IPS DF 6.9 (cell line): ENCODE results near the gene ZIM2.
"Not testable (repeated sequence)": the region's sequence is repeated elsewhere in the genome, so short reads cannot be mapped to it uniquely, and the experiment has no call there.

Experiments
- DNase-seq: peaks from one replicate; pipeline ENCODE4 v3.0.0-alpha.2; 2013; ENCODE audit warnings: low read depth, low spot score
- H3K27ac ChIP-seq: one replicate; pipeline ENCODE4 v1.5.1; 2013; ENCODE audit warnings: low read length, control low read depth
- H3K27me3 ChIP-seq: 2 replicates; pipeline ENCODE4 v1.6.1; 2013; ENCODE audit warnings: mild to moderate bottlenecking, low read length; ENCODE audit not compliant: control insufficient read depth, insufficient read depth
- H3K36me3 ChIP-seq: 2 replicates; pipeline ENCODE4 v1.6.1; 2013; ENCODE audit warnings: low read length; ENCODE audit not compliant: control insufficient read depth, insufficient read depth
- H3K4me1 ChIP-seq: 2 replicates; pipeline ENCODE4 v1.6.1; 2013; ENCODE audit warnings: low read length; ENCODE audit not compliant: control insufficient read depth, insufficient read depth
- H3K4me3 ChIP-seq: 2 replicates; pipeline ENCODE4 v1.5.1; 2013; ENCODE audit warnings: mild to moderate bottlenecking, low read length
- H3K9me3 ChIP-seq: 2 replicates; pipeline ENCODE4 v1.6.1; 2013; ENCODE audit warnings: low read length, inconsistent platforms; ENCODE audit not compliant: control insufficient read depth, insufficient read depth
- WGBS: extraction: QIAGEN DNeasy Blood & Tissue Kit; methylation state at CpG from one replicate; pipeline ENCODE4 v1.1.7; 2013; ENCODE audit warnings: mixed read lengths, missing lambda C conversion rate; ENCODE audit not compliant: insufficient read length, insufficient coverage; 5-methylcytosine and 5-hydroxymethylcytosine counted together

Gene ZIM2

DNA sequence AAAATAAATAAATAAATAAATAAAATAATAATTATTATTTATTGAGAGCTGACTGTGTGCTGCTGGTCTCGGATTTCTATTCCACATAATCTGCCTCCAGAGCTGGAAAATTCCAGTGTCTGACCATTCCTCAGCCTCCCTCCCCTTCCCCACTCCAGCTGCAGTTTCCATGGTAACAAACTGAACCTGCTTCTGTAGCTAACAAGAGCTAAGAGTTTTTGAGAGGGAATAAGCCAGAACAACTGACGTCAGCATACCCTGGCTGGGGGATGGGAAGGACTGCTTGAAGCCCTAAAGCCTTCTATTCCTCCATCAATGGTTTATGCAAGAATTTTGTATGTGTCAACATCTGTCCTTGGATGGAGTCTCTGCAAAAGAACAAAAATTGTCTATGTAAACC lies 26.0 kb upstream of the ZIM2 start:
- Histone ChIP-seq H3K4me1 (no peaks in the 10 kb centered on the region), H3K27ac (no peak overlapping the region), H3K9me3 (peaks cover 11% of the 10 kb centered on the region), H3K27me3 (no peaks in the 10 kb centered on the region), H3K36me3 (no peaks in the 10 kb centered on the region), H3K4me3 (no peak overlapping the region)
- no peak for DNase-seq
- WGBS, result no CpG with 5 or more reads among the region's 2 CpGs

- no peak overlapping the region for H3K27ac ChIP-seq
- H3K27me3 ChIP-seq, result no peaks in the 10 kb centered on the region
- DNase-seq, result no peak
- peaks cover 8% of the 10 kb centered on the region for H3K9me3 ChIP-seq
- WGBS, result no CpG with 5 or more reads among the region's 50 CpGs
- no peak overlapping the region for H3K4me3 ChIP-seq
- H3K4me1 ChIP-seq, result no peaks in the 10 kb centered on the region
- H3K36me3 ChIP-seq, result no peaks in the 10 kb centered on the region
Measured at GRCh38 chr19:56864443-56865125, 24.1 kb upstream of the ZIM2 start.

- H3K27ac ChIP-seq, result no peak overlapping the region
- peaks cover 6% of the 10 kb centered on the region for H3K9me3 ChIP-seq
- H3K4me1 ChIP-seq, result no peaks in the 10 kb centered on the region
- H3K36me3 ChIP-seq, result no peaks in the 10 kb centered on the region
- WGBS, result no CpG with 5 or more reads among the region's 4 CpGs
- no peak overlapping the region for H3K4me3 ChIP-seq
- no peaks in the 10 kb centered on the region for H3K27me3 ChIP-seq
- DNase-seq, result no peak
Measured at GRCh38 chr19:56862741-56863140, 22.2 kb upstream of the ZIM2 start.

DNA sequence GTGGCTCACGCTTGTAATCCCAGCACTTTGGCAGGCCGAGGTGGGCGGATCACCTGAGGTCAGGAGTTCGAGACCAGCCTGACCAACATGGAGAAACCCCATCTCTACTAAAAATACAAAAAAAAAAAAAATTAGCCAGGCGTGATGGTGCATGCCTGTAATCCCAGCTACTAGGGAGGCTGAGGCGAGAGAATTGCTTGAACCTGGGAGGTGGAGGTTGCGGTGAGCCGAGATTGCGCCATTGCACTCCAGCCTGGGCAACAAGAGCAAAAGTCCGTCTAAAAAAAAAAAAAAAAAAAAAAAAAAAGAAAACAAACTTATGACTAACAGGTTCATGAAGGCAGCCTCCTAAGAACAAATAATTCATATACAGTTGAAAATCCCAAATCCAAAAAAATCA lies 19.9 kb upstream of the ZIM2 start:
- H3K27me3 ChIP-seq, H3K4me1 ChIP-seq, H3K9me3 ChIP-seq, DNase-seq, H3K27ac ChIP-seq, H3K36me3 ChIP-seq, H3K4me3 ChIP-seq: not testable (repeated sequence)
- WGBS, result no CpG with 5 or more reads among the region's 10 CpGs

DNA sequence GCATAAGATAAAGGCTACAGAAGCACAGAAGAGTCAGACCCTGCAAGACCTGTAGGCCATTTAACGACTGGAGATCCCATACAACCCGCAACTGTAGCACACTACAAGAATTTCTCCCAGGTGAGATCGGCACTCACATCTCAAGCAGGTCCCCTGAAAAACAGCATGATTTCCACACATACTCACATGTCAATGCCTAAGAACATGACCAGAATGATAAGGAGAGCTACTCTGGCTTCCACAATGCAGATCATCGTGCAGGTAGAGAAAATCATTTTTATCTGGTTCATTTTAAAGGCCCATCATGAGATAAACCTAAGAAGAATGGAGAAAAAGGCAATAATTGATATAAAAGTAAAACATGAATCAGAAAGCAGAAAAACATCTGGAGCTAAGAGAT lies 17.5 kb upstream of the ZIM2 start:
- H3K27ac ChIP-seq, result no peak overlapping the region
- no CpG with 5 or more reads among the region's 4 CpGs for WGBS
- no peak for DNase-seq
- H3K9me3 ChIP-seq, result peaks cover 7% of the 10 kb centered on the region
- H3K36me3 ChIP-seq, result no peaks in the 10 kb centered on the region
- H3K4me3 ChIP-seq, result no peak overlapping the region
- no peaks in the 10 kb centered on the region for H3K4me1 ChIP-seq
- no peaks in the 10 kb centered on the region for H3K27me3 ChIP-seq

GRCh38 chr19:56856822-56857221 lies 16.3 kb upstream of the ZIM2 start:
- no peaks in the 10 kb centered on the region for H3K36me3 ChIP-seq
- peaks cover 7% of the 10 kb centered on the region; the same call in 1 of the 2 replicates for H3K9me3 ChIP-seq
- H3K4me3 ChIP-seq, result no peak overlapping the region
- no peaks in the 10 kb centered on the region for H3K27me3 ChIP-seq
- WGBS, result no CpG with 5 or more reads among the region's 3 CpGs
- H3K27ac ChIP-seq, result no peak overlapping the region
- no peak for DNase-seq
- no peaks in the 10 kb centered on the region for H3K4me1 ChIP-seq

DNA sequence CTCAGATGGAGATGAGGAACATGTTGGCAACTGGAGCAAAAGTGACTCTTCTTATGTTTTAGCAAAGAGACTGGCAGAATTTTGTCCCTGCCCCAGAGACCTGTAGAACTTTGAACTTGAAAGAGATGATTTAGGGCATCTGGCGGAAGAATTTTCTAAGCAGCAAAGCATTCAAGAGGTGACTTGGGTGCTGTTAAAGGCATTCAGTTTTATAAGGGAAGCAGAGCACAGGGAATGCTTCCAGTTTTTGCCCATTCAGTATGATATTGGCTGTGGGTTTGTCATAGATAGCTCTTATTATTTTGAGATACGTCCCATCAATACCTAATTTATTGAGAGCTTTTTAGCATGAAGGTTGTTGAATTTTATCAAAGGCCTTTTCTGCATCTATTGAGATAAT lies 11.8 kb upstream of the ZIM2 start:
- H3K9me3 ChIP-seq, H3K4me1 ChIP-seq, DNase-seq, H3K4me3 ChIP-seq, H3K27me3 ChIP-seq, H3K36me3 ChIP-seq, H3K27ac ChIP-seq: not testable (repeated sequence)
- no CpG with 5 or more reads among the region's 2 CpGs for WGBS

DNA sequence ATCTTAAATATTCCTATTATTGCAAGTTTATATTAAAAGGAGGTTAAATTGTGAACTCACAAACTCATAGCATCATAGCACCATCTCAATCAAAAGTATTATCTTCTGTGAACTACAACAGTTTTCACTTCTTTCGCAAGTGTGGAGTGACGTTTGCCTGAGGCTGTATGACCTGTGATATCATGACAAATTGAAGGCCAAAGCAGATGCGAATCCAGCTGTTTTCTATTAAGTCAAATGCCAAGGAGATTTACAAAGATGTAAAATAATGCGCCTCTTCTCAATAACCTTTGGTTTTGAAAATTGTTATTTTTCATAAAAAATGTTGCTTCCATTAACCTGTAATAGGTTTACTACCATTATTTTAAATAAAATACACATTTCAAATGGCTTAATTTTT lies 7.6 kb upstream of the ZIM2 start:
- Histone ChIP-seq H3K27me3 (no peaks in the 10 kb centered on the region), H3K27ac (no peak overlapping the region), H3K4me3 (no peak overlapping the region), H3K36me3 (no peaks in the 10 kb centered on the region), H3K9me3 (peaks cover 2% of the 10 kb centered on the region; the same call in 1 of the 2 replicates), H3K4me1 (no peaks in the 10 kb centered on the region)
- DNase-seq, result no peak
- no CpG with 5 or more reads among the region's 4 CpGs for WGBS

- no peak for DNase-seq
- no peak overlapping the region for H3K27ac ChIP-seq
- H3K4me1 ChIP-seq, result no peaks in the 10 kb centered on the region
- H3K4me3 ChIP-seq, result no peak overlapping the region
- peaks cover 16% of the 10 kb centered on the region for H3K9me3 ChIP-seq
- no peaks in the 10 kb centered on the region for H3K27me3 ChIP-seq
- no CpG with 5 or more reads among the region's 1 CpG for WGBS
- H3K36me3 ChIP-seq, result no peaks in the 10 kb centered on the region; the same call in 1 of the 2 replicates
Measured at GRCh38 chr19:56842412-56842811, 1.9 kb upstream of the ZIM2 start.

GRCh38 chr19:56841193-56841543 lies 642 bp upstream of the ZIM2 start:
- WGBS, result no CpG with 5 or more reads among the region's 12 CpGs
- no peak overlapping the region for H3K27ac ChIP-seq

More at GRCh38 chr19:56841193-56841543, 642 bp upstream of the ZIM2 start:
- no peaks in the 10 kb centered on the region for H3K4me1 ChIP-seq
- H3K4me3 ChIP-seq, result no peak overlapping the region
- no peaks in the 10 kb centered on the region; the same call in 1 of the 2 replicates for H3K36me3 ChIP-seq
- no peaks in the 10 kb centered on the region for H3K27me3 ChIP-seq
- DNase-seq, result no peak
- H3K9me3 ChIP-seq, result peaks cover 17% of the 10 kb centered on the region
